B cell (primary cell): ENCODE measurements around the gene PYGL. TPM values are rescaled to one million over a fixed set of nuclear protein-coding genes. Genes with fewer than 3 reads are reported as not detected.

Experiments
- ATAC-seq: fragments of 200-7000 bp; cut with Tn5 transposase; one replicate; pipeline ENCODE4 v1.10.0; 2021; ENCODE audit warnings: low read depth, mild to moderate bottlenecking, moderate number of reproducible peaks, moderate library complexity
- CTCF ChIA-PET: fragments of 350-600 bp; sonication (Branson Sonifier 250); formaldehyde crosslinking; loops from one replicate; lab custom pipeline; 2021; ENCODE audit warnings: antibody characterized with exemption, inconsistent platforms; lab: Charles Lee
- POLR2A ChIA-PET: fragments of 350-600 bp; sonication (Branson Sonifier 250); formaldehyde crosslinking; loops from one replicate; lab custom pipeline; 2021; ENCODE audit warnings: antibody characterized with exemption; lab: Charles Lee
- DNase-seq: peaks from one replicate; pipeline ENCODE4 v3.0.0; 2013
- H2AFZ ChIP-seq: 2 replicates; pipeline ENCODE4 v1.6.1; 2012; ENCODE audit warnings: mild to moderate bottlenecking, low read depth, low read length; ENCODE audit not compliant: insufficient read depth, poor library complexity, severe bottlenecking
- H3K27ac ChIP-seq, 2 donors: 1 replicate in 1 of 2; 2 replicates in 1 of 2; pipeline ENCODE4 v1.5.1; 2012 to 2013; ENCODE audit warnings: low read length in 2 of 2, mild to moderate bottlenecking in 2 of 2, moderate library complexity in 1 of 2
- H3K27me3 ChIP-seq, 4 experiments: fragments of 200-600 bp in 1 of 4; sonication (generic) in 1 of 4; replicated peaks in 1 of 4; 1 replicate in 2 of 4; 2 replicates in 2 of 4; pipeline versions ENCODE4 v1.6.1 to v1.7.0; 2013 to 2016; ENCODE audit warnings: low read length in 3 of 4, mild to moderate bottlenecking in 2 of 4, mixed read lengths in 1 of 4, moderate library complexity in 1 of 4; ENCODE audit not compliant: insufficient read depth in 4 of 4, control insufficient read depth in 3 of 4; ENCODE audit errors: control extremely low read depth in 1 of 4
- H3K36me3 ChIP-seq, 2 experiments: replicated peaks in 1 of 2; 1 replicate in 1 of 2; 2 replicates in 1 of 2; pipeline versions ENCODE4 v1.6.1 to v1.7.1; 2013; ENCODE audit warnings: low read length in 1 of 2; ENCODE audit not compliant: insufficient read depth in 2 of 2, control insufficient read depth in 1 of 2; ENCODE audit errors: control extremely low read depth in 1 of 2, extremely low read depth in 1 of 2
- H3K4me1 ChIP-seq, 2 donors: fragments of 200-600 bp in 1 of 2; sonication (generic) in 1 of 2; 1 replicate in 1 of 2; 2 replicates in 1 of 2; pipeline versions ENCODE4 v1.5.1 to v1.6.1; 2013 to 2017; ENCODE audit warnings: low read length in 2 of 2; ENCODE audit not compliant: control insufficient read depth in 2 of 2, insufficient read depth in 2 of 2
- H3K4me2 ChIP-seq: replicated peaks from 2 replicates; pipeline ENCODE3; 2012; ENCODE audit warnings: mild to moderate bottlenecking, low read depth, low read length; ENCODE audit not compliant: poor library complexity, severe bottlenecking
- H3K4me3 ChIP-seq, 5 experiments: fragments of 200-600 bp in 1 of 5; sonication (generic) in 1 of 5; 1 replicate in 3 of 5; 2 replicates in 2 of 5; pipeline versions ENCODE4 v1.5.1 to v1.7.0; 2011 to 2016; ENCODE audit warnings: low read length in 4 of 5, mild to moderate bottlenecking in 4 of 5, low read depth in 2 of 5, control low read depth in 1 of 5, moderate library complexity in 1 of 5; ENCODE audit not compliant: insufficient read depth in 1 of 5; ENCODE audit errors: control extremely low read depth in 1 of 5, extremely low read depth in 1 of 5
- H3K79me2 ChIP-seq: fragments of 200-600 bp; sonication (generic); one replicate; pipeline ENCODE4 v1.6.0; 2016; ENCODE audit warnings: low read length; ENCODE audit not compliant: control insufficient read depth, insufficient read depth
- H3K9ac ChIP-seq: fragments of 200-600 bp; sonication (generic); 2 replicates; pipeline ENCODE4 v1.6.1; 2017; ENCODE audit warnings: mild to moderate bottlenecking, low read length, moderate library complexity
- H3K9me3 ChIP-seq, 3 donors: one replicate each; pipeline versions ENCODE4 v1.6.1 to v1.7.1; 2013; ENCODE audit warnings: low read length in 2 of 3; ENCODE audit not compliant: control insufficient read depth in 2 of 3, insufficient read depth in 1 of 3; ENCODE audit errors: control extremely low read depth in 1 of 3
- H4K20me1 ChIP-seq: 2 replicates; pipeline ENCODE4 v1.6.0; 2012; ENCODE audit warnings: mild to moderate bottlenecking, low read length; ENCODE audit not compliant: insufficient read depth, control insufficient read depth, poor library complexity, severe bottlenecking
- H3K27ac Mint-ChIP-seq: one replicate; pipeline ENCODE4 v1.8.0; 2021; ENCODE audit warnings: mixed read lengths
- H3K27me3 Mint-ChIP-seq: one replicate; pipeline ENCODE4 v1.8.0; 2021; ENCODE audit warnings: mixed read lengths
- H3K4me1 Mint-ChIP-seq: one replicate; pipeline ENCODE4 v1.8.0; 2021; ENCODE audit warnings: mixed read lengths
- H3K4me3 Mint-ChIP-seq: one replicate; pipeline ENCODE4 v1.8.0; 2021; ENCODE audit warnings: mixed read lengths
- H3K9me3 Mint-ChIP-seq: one replicate; pipeline ENCODE4 v1.8.0; 2022; ENCODE audit warnings: mixed read lengths; ENCODE audit not compliant: insufficient read depth
- EZH2 ChIP-seq: IDR thresholded peaks from 2 replicates; pipeline ENCODE4 v1.6.1; 2012; ENCODE audit warnings: borderline replicate concordance, low read depth, mild to moderate bottlenecking, moderate library complexity, low read length; ENCODE audit not compliant: insufficient read depth, poor library complexity, severe bottlenecking
- WGBS: methylation state at CpG from one replicate; pipeline ENCODE4 v1.1.5; 2013; ENCODE audit warnings: missing lambda C conversion rate; ENCODE audit not compliant: insufficient coverage; 5-methylcytosine and 5-hydroxymethylcytosine counted together
- intact Hi-C: fragments of 100-400 bp; cut with micrococcal nuclease; formaldehyde crosslinking; loops from one replicate; pipeline ENCODE4 v1.10.0; 2022
- polyA plus RNA-seq: library from polyadenylated mRNA; depleted of rRNA; stranded (reverse); fragments of >200 nt; gene quantifications from 2 replicates; pipeline ENCODE4 v1.2.3, GENCODE V29; 2012
- total RNA-seq, 2 donors: library from RNA; stranded (reverse); fragments of 120-200 nt in 1 of 2; gene quantifications; 1 replicate in 1 of 2; 2 replicates in 1 of 2; pipeline versions ENCODE4 v1.2.3 to v1.2.4, GENCODE V29; 2013 to 2022
- TF ChIP-seq, protein P1 (sequence below): fragments of 200-600 bp; IDR thresholded peaks from one replicate; pipeline ENCODE4 v1.8.0; 2022; ENCODE audit warnings: antibody characterized with exemption, mild to moderate bottlenecking

Gene PYGL
- total and polyA plus RNA-seq, 2 donors (not counting 1 experiment from before 2014, with no cell fraction given) = 0.60 to 0.64 TPM

DNA sequence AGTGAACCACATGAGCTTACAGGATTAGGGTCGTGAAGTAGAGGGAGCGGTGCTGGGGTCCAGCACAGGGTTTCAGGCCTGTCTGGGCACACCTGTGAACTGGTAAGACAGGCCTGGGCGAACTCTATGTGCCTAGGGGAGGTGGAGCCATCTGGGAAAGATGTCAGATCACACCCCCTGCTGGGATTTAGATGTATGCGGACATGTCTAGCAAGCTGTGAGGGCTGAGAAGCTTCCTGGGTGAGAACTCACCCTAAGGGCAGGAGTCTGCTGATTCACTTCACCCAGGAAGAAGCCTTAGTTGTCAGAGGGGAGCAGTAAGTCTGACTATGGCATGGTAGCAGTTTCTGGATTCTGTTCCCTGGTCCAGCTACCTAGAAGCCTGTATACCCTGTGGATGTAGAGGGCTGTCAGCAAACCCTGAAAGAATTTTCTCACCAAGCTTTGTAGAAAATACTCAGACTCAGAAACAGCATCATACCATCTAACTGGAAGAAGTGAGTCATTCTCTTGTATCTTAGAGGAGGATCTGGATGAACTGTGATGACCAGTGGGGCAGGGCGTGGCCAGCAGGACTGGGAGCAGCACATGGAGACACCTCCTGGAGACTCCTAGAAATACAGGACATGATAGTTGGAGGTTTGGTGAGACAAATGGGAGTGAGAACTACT lies 11.2 kb upstream of the PYGL start:
- ChIA-PET CTCF (interaction anchor here (1.0 to 2.6 kb wide), 2 partner anchors 263 to 267 kb away, joined by 3 to 15 read pairs; no protein-coding TSS in a partner anchor), POLR2A (no interaction called here)
- H3K27me3 Mint-ChIP-seq = no peaks in the 10 kb centered on the region
- Histone ChIP-seq H4K20me1 (no peaks in the 10 kb centered on the region), H3K4me2 (no peak overlapping the region), H3K36me3 (no peaks in the 10 kb centered on the region), H3K4me3 (no peak overlapping the region), H3K79me2 (no peaks in the 10 kb centered on the region), H3K27ac (no peak overlapping the region), H3K9ac (no peak overlapping the region), H3K9me3 (no peaks in the 10 kb centered on the region), H2AFZ (no peak overlapping the region), H3K27me3 (peaks cover 0 to 4% (median 0%) of the 10 kb centered on the region in 4 experiments), H3K4me1 (no peaks in the 10 kb centered on the region)
- DNase-seq (no peak), ATAC-seq (no peak)
- TF ChIP-seq EZH2 = no peak
- TF ChIP-seq, protein P1, sequence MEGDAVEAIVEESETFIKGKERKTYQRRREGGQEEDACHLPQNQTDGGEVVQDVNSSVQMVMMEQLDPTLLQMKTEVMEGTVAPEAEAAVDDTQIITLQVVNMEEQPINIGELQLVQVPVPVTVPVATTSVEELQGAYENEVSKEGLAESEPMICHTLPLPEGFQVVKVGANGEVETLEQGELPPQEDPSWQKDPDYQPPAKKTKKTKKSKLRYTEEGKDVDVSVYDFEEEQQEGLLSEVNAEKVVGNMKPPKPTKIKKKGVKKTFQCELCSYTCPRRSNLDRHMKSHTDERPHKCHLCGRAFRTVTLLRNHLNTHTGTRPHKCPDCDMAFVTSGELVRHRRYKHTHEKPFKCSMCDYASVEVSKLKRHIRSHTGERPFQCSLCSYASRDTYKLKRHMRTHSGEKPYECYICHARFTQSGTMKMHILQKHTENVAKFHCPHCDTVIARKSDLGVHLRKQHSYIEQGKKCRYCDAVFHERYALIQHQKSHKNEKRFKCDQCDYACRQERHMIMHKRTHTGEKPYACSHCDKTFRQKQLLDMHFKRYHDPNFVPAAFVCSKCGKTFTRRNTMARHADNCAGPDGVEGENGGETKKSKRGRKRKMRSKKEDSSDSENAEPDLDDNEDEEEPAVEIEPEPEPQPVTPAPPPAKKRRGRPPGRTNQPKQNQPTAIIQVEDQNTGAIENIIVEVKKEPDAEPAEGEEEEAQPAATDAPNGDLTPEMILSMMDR = no peak
- H3K4me1 Mint-ChIP-seq = no peaks in the 10 kb centered on the region
- H3K27ac Mint-ChIP-seq = no peak overlapping the region
- H3K4me3 Mint-ChIP-seq = no peak overlapping the region
- WGBS = 92% methylated on average over 5 of the region's 5 CpGs
- no peaks in the 10 kb centered on the region for H3K9me3 Mint-ChIP-seq
- intact Hi-C loops = no loop called here

DNA sequence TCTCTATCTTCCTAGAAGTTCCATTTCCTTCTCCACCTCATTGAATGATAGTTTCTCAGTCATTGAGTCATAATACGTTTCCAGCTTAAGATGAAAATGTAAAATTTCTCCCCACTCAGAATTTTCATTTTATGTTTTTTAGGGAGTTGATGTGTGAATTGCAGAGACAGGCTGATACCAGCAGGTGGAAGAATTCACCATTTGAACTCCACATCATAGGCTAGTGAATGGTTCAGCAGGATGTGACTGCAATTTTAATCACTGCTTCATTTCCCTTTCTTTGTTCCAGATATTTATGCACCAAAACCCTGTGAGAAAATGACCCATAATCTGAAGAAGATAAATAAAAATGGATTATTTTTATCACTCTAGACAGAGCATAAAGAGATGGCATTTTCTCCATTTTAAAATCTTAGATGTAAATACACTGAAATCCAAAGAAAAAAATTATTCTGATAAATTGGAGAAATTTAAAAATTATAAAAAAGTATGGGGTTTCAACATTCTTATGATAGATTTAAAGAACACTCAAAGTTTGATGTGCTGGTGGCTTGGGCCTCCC lies 10.6 kb upstream of the PYGL start:
- Histone ChIP-seq H3K27me3 (peaks cover 0 to 4% (median 0%) of the 10 kb centered on the region in 4 experiments), H3K4me2 (no peak overlapping the region), H3K79me2 (no peaks in the 10 kb centered on the region), H4K20me1 (no peaks in the 10 kb centered on the region), H3K27ac (no peak overlapping the region), H3K36me3 (no peaks in the 10 kb centered on the region), H3K4me3 (no peak overlapping the region), H3K4me1 (no peaks in the 10 kb centered on the region), H2AFZ (no peak overlapping the region), H3K9ac (no peak overlapping the region), H3K9me3 (no peaks in the 10 kb centered on the region)
- WGBS = no CpG with 5 or more reads among the region's 1 CpG
- Mint-ChIP-seq H3K4me1 (no peaks in the 10 kb centered on the region), H3K27ac (no peak overlapping the region), H3K4me3 (no peak overlapping the region), H3K27me3 (no peaks in the 10 kb centered on the region), H3K9me3 (no peaks in the 10 kb centered on the region)
- intact Hi-C loops = no loop called here
- CTCF ChIA-PET = interaction anchor here (1.0 to 2.6 kb wide), 3 partner anchors 141 to 268 kb away, joined by 3 to 15 read pairs (median 3); partner anchors contain the start of gene TRIM9
- DNase-seq (peak; percentile 21), ATAC-seq (no peak)
- TF ChIP-seq, protein P1 = peak; percentile 58
- no peak for TF ChIP-seq EZH2
- POLR2A ChIA-PET = no interaction called here
